GM12878 (cell line): ENCODE results near the gene VCX3B. TPM values are rescaled to one million over a fixed set of nuclear protein-coding genes. Genes with fewer than 3 reads are reported as not detected.

Experiments
- ATAC-seq: fragments of 200-7000 bp; cut with Tn5 transposase; 3 replicates; pipeline ENCODE4 v1.9.1; 2020; ENCODE audit warnings: mild to moderate bottlenecking, moderate library complexity
- BruUV-seq: library from RNA; stranded (reverse); fragments of 400-500 nt; replicated peaks from 2 replicates; lab custom pipeline; 2021; lab: Mats Ljungman, UMichigan
- CTCF ChIA-PET: fragments of 300-600 bp; sonication (Branson Sonifier 250); formaldehyde crosslinking; extraction: SDS; loops from one replicate; lab custom pipeline; 2021; ENCODE audit warnings: inconsistent platforms; lab: Yijun Ruan, JAX
- POLR2A ChIA-PET: fragments of 350-600 bp; formaldehyde crosslinking; extraction: SDS; loops from one replicate; lab custom pipeline; 2021; ENCODE audit warnings: inconsistent platforms; lab: Charles Lee
- RAD21 ChIA-PET: fragments of 300-600 bp; sonication (Branson Sonifier 250); formaldehyde crosslinking; loops from one replicate; lab custom pipeline; 2023; ENCODE audit warnings: antibody characterized with exemption; ENCODE audit not compliant: unreplicated experiment; lab: Charles Lee
- SMC1A ChIA-PET: fragments of 300-600 bp; sonication (Branson Sonifier 250); formaldehyde crosslinking; loops from one replicate; lab custom pipeline; 2023; ENCODE audit not compliant: unreplicated experiment, uncharacterized antibody; lab: Charles Lee
- DNase-seq: peaks from one replicate; pipeline ENCODE4 v3.0.0-alpha.2; 2011; ENCODE audit warnings: low read depth, low spot score
- FAIRE-seq: peaks from 3 replicates; lab custom pipeline; 2011; peaks lifted over from hg19 to GRCh38; lab: Jason Lieb, UNC
- H2AFZ ChIP-seq: 2 replicates; pipeline ENCODE4 v1.6.0; 2011; ENCODE audit warnings: low read depth, low read length, control low read depth; ENCODE audit not compliant: control insufficient read depth
- H3K27ac ChIP-seq: 2 replicates; pipeline ENCODE4 v1.5.1; 2011; ENCODE audit warnings: control low read depth; ENCODE audit not compliant: control insufficient read depth, insufficient read depth
- H3K27me3 ChIP-seq, 2 experiments: replicated peaks in 1 of 2; 2 replicates each; pipeline versions ENCODE4 v1.6.0 to v1.6.1; 2011; ENCODE audit warnings: low read length in 1 of 2; ENCODE audit not compliant: control insufficient read depth in 2 of 2, insufficient read depth in 2 of 2
- H3K36me3 ChIP-seq, 2 experiments: 2 replicates each; pipeline ENCODE4 v1.5.1; 2011; ENCODE audit warnings: low read length in 1 of 2; ENCODE audit not compliant: control insufficient read depth in 2 of 2, insufficient read depth in 2 of 2
- H3K4me1 ChIP-seq: 2 replicates; pipeline ENCODE4 v1.6.1; 2011; ENCODE audit warnings: mild to moderate bottlenecking, low read length, moderate library complexity, mixed read lengths; ENCODE audit not compliant: control insufficient read depth, insufficient read depth
- H3K4me2 ChIP-seq: 2 replicates; pipeline ENCODE4 v1.6.0; 2011; ENCODE audit warnings: control low read depth; ENCODE audit not compliant: control insufficient read depth, insufficient read depth
- H3K4me3 ChIP-seq: fragments of 200-600 bp; sonication (generic); 2 replicates; pipeline ENCODE4 v1.5.1; 2016
- H3K79me2 ChIP-seq: 2 replicates; pipeline ENCODE4 v1.6.0; 2011; ENCODE audit warnings: low read length; ENCODE audit not compliant: control insufficient read depth, insufficient read depth
- H3K9ac ChIP-seq: 2 replicates; pipeline ENCODE4 v1.8.0; 2011; ENCODE audit warnings: low read length, control low read depth, mixed read lengths; ENCODE audit not compliant: control insufficient read depth, insufficient read depth
- H3K9me3 ChIP-seq: replicated peaks from 3 replicates; pipeline ENCODE4 v1.5.1; 2011; ENCODE audit warnings: mild to moderate bottlenecking, low read length; ENCODE audit not compliant: control insufficient read depth, insufficient read depth
- H4K20me1 ChIP-seq: 2 replicates; pipeline ENCODE4 v1.6.0; 2011; ENCODE audit not compliant: control insufficient read depth, insufficient read depth
- EGR1 ChIP-seq, 2 experiments: IDR thresholded peaks; 1 replicate in 1 of 2; 2 replicates in 1 of 2; pipeline ENCODE4 v1.6.1; 2011 to 2012; ENCODE audit warnings: low read depth in 2 of 2, low read length in 2 of 2, borderline replicate concordance in 1 of 2, mild to moderate bottlenecking in 1 of 2, moderate library complexity in 1 of 2
- ESRRA ChIP-seq: IDR thresholded peaks from 2 replicates; pipeline ENCODE4 v1.6.1; 2012; ENCODE audit warnings: mild to moderate bottlenecking, low read length, improper control_type of control experiment
- FOXM1 ChIP-seq: IDR thresholded peaks from 2 replicates; pipeline ENCODE4 v1.6.1; 2012; ENCODE audit warnings: low read depth, mild to moderate bottlenecking, inconsistent platforms, low read length, moderate library complexity
- GABPA ChIP-seq: IDR thresholded peaks from 2 replicates; pipeline ENCODE4 v1.6.1; 2014; ENCODE audit warnings: antibody characterized with exemption, low read depth, mild to moderate bottlenecking, inconsistent platforms
- IRF4 ChIP-seq: IDR thresholded peaks from 2 replicates; pipeline ENCODE4 v1.6.1; 2011; ENCODE audit warnings: low read depth, low read length
- POLR2A ChIP-seq: IDR thresholded peaks from 2 replicates; pipeline ENCODE4 v1.6.1; 2011; ENCODE audit warnings: low read depth, mild to moderate bottlenecking, low read length
- SP1 ChIP-seq: IDR thresholded peaks from one replicate; pipeline ENCODE4 v1.6.1; 2011; ENCODE audit warnings: low read depth, low read length
- TCF3 ChIP-seq: IDR thresholded peaks from 2 replicates; pipeline ENCODE4 v1.6.1; 2012; ENCODE audit warnings: low read depth, mild to moderate bottlenecking, low read length, borderline replicate concordance; ENCODE audit not compliant: insufficient read depth
- ZNF687 ChIP-seq: fragments of 450-650 bp; IDR thresholded peaks from 2 replicates; pipeline ENCODE4 v1.6.1; 2017; ENCODE audit warnings: mild to moderate bottlenecking, moderate library complexity
- WGBS: methylation state at CpG from one replicate; pipeline ENCODE4 v1.1.6; 2016; ENCODE audit warnings: low lambda C conversion rate; ENCODE audit not compliant: insufficient replicate concordance, insufficient coverage; ENCODE audit errors: missing lambda C conversion rate; 5-methylcytosine and 5-hydroxymethylcytosine counted together
- in situ Hi-C: fragments of 300-500 bp; cut with MboI; formaldehyde crosslinking; loops from 9 replicates; pipeline ENCODE4 v1.14.3; 2018; ENCODE audit warnings: mixed read lengths
- intact Hi-C: fragments of 100-400 bp; cut with micrococcal nuclease; formaldehyde crosslinking; loops from one replicate; pipeline ENCODE4 v1.14.2; 2022; ENCODE audit not compliant: unreplicated experiment
- polyA plus RNA-seq, 11 experiments: library from polyadenylated mRNA; depleted of rRNA in 4 of 11; unstranded in 6 of 11; stranded (reverse) in 5 of 11; fragments of >200 nt; fragmentation: Nextera tagmentation in 4 of 11; fragmentation: Illumina TruSeq in 1 of 11; extraction: Ambion mirVana in 4 of 11; extraction: Trizol in 1 of 11; gene quantifications; 1 replicate in 1 of 11; 2 replicates in 10 of 11; pipeline versions ENCODE4 v1.2.1 to v1.2.3, GENCODE V29; 2011 to 2016; ENCODE audit warnings: inconsistent platforms in 2 of 11, missing spikeins in 2 of 11, low read depth in 1 of 11
- total RNA-seq, 4 experiments: library from RNA; depleted of rRNA in 3 of 4; stranded (reverse); fragments of >200 nt in 3 of 4; fragmentation: Illumina TruSeq in 1 of 4; extraction: Trizol in 1 of 4; gene quantifications; 2 replicates each; pipeline versions ENCODE4 v1.2.1 to v1.2.3, GENCODE V29; 2013 to 2021

Gene VCX3B
- total and polyA plus RNA-seq, 10 of the 15 experiments (the other 5 are each of a cell fraction or from before 2014, with no cell fraction given): 0.06 to 0.11 TPM; not detected in 8

DNA sequence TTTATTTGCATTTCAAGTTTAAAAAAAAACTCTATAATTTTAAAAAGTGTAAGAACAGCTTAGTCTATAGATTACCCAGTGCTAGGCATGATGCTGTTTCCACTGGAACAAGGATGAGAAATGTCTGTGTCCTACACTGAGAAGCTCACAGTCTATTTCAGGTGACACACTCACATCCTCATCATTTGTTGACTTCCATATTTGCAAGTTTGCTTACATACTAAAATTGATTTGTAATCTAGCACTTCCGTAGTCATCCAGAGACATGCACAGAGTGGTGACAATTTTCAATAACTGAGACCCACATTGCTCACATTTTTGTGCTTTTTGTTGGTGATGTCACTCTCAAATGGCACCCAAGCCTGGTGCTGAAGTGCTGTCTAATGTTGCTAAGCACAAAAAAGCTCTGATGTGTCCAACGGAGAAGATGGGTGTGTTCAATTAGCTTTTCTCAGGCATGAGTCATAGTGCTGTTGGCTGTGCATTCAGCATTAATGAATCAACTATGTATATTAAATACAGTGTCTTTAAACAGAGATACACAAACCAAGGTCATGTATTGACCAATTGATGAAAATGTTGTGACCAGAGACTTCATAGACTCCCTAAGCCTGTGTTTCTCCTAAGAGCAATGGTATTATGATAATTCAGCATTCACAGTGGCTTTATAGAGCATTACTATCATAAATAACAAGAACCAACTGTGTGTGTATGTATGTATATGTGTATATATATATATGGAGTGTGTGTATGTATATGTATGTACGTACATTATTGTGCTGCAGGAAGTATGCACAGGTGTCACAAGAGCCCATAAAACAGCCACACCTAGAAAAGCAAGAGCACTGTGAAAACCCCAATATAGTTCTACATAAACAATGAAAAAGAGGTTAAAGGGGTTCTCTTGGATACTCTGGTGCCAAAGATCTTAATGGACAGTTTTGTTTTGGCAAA is 31.2 kb upstream of the VCX3B start:
- BruUV-seq: no TSS peak
- Histone ChIP-seq H3K4me1 (no peaks in the 10 kb centered on the region), H3K27me3 (no peaks in the 10 kb centered on the region), H3K79me2 (no peaks in the 10 kb centered on the region), H3K4me2 (no peak overlapping the region), H2AFZ (no peak overlapping the region), H3K4me3 (no peak overlapping the region), H4K20me1 (no peaks in the 10 kb centered on the region), H3K27ac (no peak overlapping the region)
- FAIRE-seq: no peak
- ChIA-PET RAD21 (no interaction called here), CTCF (no interaction called here)
- no peak for DNase-seq
- no peak for ATAC-seq
- TF ChIP-seq FOXM1: no peak
- TF ChIP-seq IRF4: no peak
- no peak for TF ChIP-seq ZNF687
- no peak for TF ChIP-seq TCF3
- no peak for TF ChIP-seq POLR2A
- TF ChIP-seq GABPA: no peak
- no peak for TF ChIP-seq EGR1 (IDR thresholded peaks at IDR 0.05; ENCODE audit: borderline replicate concordance in 1 of 2, low read depth in 2 of 2, low read length in 2 of 2)
- no peak for TF ChIP-seq SP1
- no peak for TF ChIP-seq ESRRA
- TF ChIP-seq, all 136 proteins: peak for 0
- no peaks in the 10 kb centered on the region for H3K9me3 ChIP-seq
- ChIA-PET SMC1A (no interaction called here), POLR2A (no interaction called here)
- H3K9ac ChIP-seq: no peak overlapping the region
- no peaks in the 10 kb centered on the region for H3K36me3 ChIP-seq
- in situ Hi-C loops: no loop called here
- 13% methylated on average over 3 of the region's 3 CpGs for WGBS
- intact Hi-C loops: no loop called here
